ENCODE results near the gene SIRT2. TPM values are rescaled to one million over a fixed set of nuclear protein-coding genes. Genes with fewer than 3 reads are reported as not detected.

Gene SIRT2
- total RNA-seq, 1 donor from 2014 or later = 60.1 TPM

GRCh38 chr19:38880882-38881609 lies 18.4 kb downstream of the SIRT2 start:
- Histone ChIP-seq H3K36me3 (peaks cover 50% of the 10 kb centered on the region), H3K4me1 (peaks cover 19% of the 10 kb centered on the region), H3K4me3 (no peak overlapping the region), H3K27me3 (ENCODE audit: low read depth) (no peaks in the 10 kb centered on the region), H3K9me3 (no peaks in the 10 kb centered on the region), H3K27ac (no peak overlapping the region)
- DNase-seq (no peak), ATAC-seq (no peak)
- TF ChIP-seq, protein P1, sequence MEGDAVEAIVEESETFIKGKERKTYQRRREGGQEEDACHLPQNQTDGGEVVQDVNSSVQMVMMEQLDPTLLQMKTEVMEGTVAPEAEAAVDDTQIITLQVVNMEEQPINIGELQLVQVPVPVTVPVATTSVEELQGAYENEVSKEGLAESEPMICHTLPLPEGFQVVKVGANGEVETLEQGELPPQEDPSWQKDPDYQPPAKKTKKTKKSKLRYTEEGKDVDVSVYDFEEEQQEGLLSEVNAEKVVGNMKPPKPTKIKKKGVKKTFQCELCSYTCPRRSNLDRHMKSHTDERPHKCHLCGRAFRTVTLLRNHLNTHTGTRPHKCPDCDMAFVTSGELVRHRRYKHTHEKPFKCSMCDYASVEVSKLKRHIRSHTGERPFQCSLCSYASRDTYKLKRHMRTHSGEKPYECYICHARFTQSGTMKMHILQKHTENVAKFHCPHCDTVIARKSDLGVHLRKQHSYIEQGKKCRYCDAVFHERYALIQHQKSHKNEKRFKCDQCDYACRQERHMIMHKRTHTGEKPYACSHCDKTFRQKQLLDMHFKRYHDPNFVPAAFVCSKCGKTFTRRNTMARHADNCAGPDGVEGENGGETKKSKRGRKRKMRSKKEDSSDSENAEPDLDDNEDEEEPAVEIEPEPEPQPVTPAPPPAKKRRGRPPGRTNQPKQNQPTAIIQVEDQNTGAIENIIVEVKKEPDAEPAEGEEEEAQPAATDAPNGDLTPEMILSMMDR (IDR thresholded peaks at IDR 0.05) = no peak
- intact Hi-C loops (cut with DNase I) = no loop called here

- ATAC-seq = no peak
- Histone ChIP-seq H3K27ac (no peak overlapping the region), H3K36me3 (peaks cover 47% of the 10 kb centered on the region), H3K27me3 (ENCODE audit: low read depth) (no peaks in the 10 kb centered on the region), H3K4me1 (peaks cover 19% of the 10 kb centered on the region), H3K4me3 (no peak overlapping the region), H3K9me3 (no peaks in the 10 kb centered on the region)
- no peak for DNase-seq
- intact Hi-C loops (cut with DNase I) = no loop called here
- TF ChIP-seq, protein P1 (IDR thresholded peaks at IDR 0.05) = no peak
These were observed 19.1 kb downstream of the SIRT2 start for GRCh38 chr19:38880076-38880881.

DNA sequence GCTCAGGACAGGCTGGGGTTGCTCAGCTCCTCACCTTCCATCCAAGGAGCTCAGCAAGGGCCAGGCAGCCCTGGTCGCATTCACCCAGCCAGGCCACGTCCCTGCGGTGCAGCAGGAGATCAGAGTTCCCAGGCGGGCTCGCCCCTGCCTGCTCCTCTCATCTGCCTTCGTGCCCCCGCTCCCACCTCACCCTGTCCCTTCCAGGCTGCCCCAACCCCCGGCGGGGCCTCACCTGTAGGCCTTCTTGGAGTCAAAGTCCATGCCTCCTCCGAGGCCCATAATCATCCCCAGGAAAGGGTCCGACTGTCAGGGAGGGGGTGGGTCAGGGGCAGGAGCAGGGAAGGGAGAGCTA lies 20.0 kb downstream of the SIRT2 start:
- no peak for DNase-seq
- no peak overlapping the region for H3K4me3 ChIP-seq
- intact Hi-C loops (cut with DNase I) = no loop called here
- peaks cover 47% of the 10 kb centered on the region for H3K36me3 ChIP-seq
- H3K27ac ChIP-seq = no peak overlapping the region
- no peaks in the 10 kb centered on the region for H3K27me3 ChIP-seq (ENCODE audit: low read depth)
- no peak for ATAC-seq
- TF ChIP-seq, protein P1 (IDR thresholded peaks at IDR 0.05) = no peak
- H3K4me1 ChIP-seq = peaks cover 19% of the 10 kb centered on the region
- no peaks in the 10 kb centered on the region for H3K9me3 ChIP-seq

DNA sequence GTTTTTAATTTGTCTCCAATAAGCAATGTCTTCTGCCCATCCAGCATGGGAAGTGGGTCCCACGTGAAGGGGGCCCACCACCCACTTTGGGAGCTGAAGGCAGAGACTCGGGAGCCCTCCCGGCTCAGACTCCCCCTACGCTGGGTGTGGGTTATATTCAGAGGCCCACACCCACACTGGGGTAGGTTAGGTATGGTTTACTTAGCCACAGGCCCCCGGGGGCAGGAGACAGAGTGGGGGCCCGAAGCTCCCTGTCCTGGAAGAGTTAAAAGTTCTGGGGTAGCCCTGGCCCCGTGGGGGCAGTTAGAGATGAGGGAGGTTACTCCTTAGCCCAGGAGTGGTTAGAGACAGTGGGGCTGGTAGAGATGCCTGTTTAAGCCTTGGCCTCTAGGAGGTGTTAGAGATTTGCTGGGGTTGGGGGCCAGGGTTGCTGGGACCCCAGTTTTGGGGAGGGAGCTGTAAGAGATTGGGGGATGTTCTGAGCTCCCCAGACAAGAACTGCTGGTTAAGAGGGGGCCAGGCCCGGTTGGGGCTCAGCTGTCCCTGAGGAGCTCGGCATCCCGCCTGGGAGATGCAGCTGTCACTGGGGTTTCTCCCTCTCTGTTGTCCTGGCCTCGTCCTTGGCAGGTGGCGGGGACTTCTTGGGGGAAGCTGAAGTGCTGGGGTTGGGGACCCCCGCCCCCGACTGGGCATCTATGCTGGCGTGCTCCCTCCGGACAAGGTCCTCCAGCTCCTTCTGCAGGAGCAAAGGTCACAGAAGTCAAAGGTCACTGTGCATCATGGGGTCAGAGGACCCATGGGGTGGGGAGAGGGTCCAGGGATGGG lies 20.6 kb downstream of the SIRT2 start:
- peak overlapping the region; percentile 36 for H3K4me3 ChIP-seq
- H3K27ac ChIP-seq = peak overlapping the region; percentile 75
- H3K9me3 ChIP-seq = no peaks in the 10 kb centered on the region
- TF ChIP-seq, protein P1 (IDR thresholded peaks at IDR 0.05) = no peak
- H3K36me3 ChIP-seq = peaks cover 47% of the 10 kb centered on the region
- no peaks in the 10 kb centered on the region for H3K27me3 ChIP-seq (ENCODE audit: low read depth)
- intact Hi-C loops (cut with DNase I) = no loop called here
- ATAC-seq = no peak
- H3K4me1 ChIP-seq = peaks cover 19% of the 10 kb centered on the region
- no peak for DNase-seq

GRCh38 chr19:38877781-38878574 lies 21.4 kb downstream of the SIRT2 start, which contains the start of gene RINL:
Gene RINL (minus strand): TSS chr19:38878275. CDS start chr19:38876742, 1,533 bp downstream.
- Histone ChIP-seq H3K27ac (peak within 1 kb of the TSS; percentile 75), H3K9me3 (no peaks in the 10 kb centered on the region), H3K4me1 (peaks cover 19% of the 10 kb centered on the region), H3K27me3 (ENCODE audit: low read depth) (no peaks in the 10 kb centered on the region), H3K36me3 (peaks cover 39% of the 10 kb centered on the region), H3K4me3 (peak within 1 kb of the TSS; percentile 36)
- DNase-seq = peak; percentile 73
- peak; percentile 76 to 78 for ATAC-seq
- intact Hi-C loops (cut with DNase I) = no loop called here
- TF ChIP-seq, protein P1 (IDR thresholded peaks at IDR 0.05) = no peak
